Measurements from ENCODE around the gene SLC7A11. TPM values are rescaled to one million over a fixed set of nuclear protein-coding genes. Genes with fewer than 3 reads are reported as not detected.

The SLC7A11 gene
- total RNA-seq, 2 donors from 2014 or later, result 0.99 to 2.6 TPM

- no peak for DNase-seq (ENCODE audit: low spot score)
- H3K4me3 ChIP-seq, result no peak overlapping the region
These were observed 103.4 kb downstream of the SLC7A11 start for GRCh38 chr4:138138774-138139173.

GRCh38 chr4:138135610-138136009, 106.5 kb downstream of the SLC7A11 start:
- H3K9me3 ChIP-seq, result peaks cover 4% of the 10 kb centered on the region
- H3K27ac ChIP-seq, result no peak overlapping the region
- no peak for TF ChIP-seq CTCF (IDR thresholded peaks at IDR 0.05)
- no peaks in the 10 kb centered on the region for H3K4me1 ChIP-seq (ENCODE audit: control insufficient read depth in 1 of 2, low read depth in 2 of 2)
- ATAC-seq (ENCODE audit: insufficient number of reproducible peaks, low FRiP score, low read depth), result no peak
- H3K36me3 ChIP-seq, result no peaks in the 10 kb centered on the region
- H3K27me3 ChIP-seq (replicated peaks; ENCODE audit: insufficient read depth), result no peaks in the 10 kb centered on the region
- H3K4me3 ChIP-seq, result no peak overlapping the region
- DNase-seq (ENCODE audit: low spot score), result no peak

More at GRCh38 chr4:138138774-138139173, 103.4 kb downstream of the SLC7A11 start:
- H3K9me3 ChIP-seq, result no peaks in the 10 kb centered on the region
- H3K27ac ChIP-seq, result no peak overlapping the region
- H3K4me1 ChIP-seq (ENCODE audit: control insufficient read depth in 1 of 2, low read depth in 2 of 2), result no peaks in the 10 kb centered on the region
- TF ChIP-seq CTCF (IDR thresholded peaks at IDR 0.05), result no peak
- ATAC-seq (ENCODE audit: insufficient number of reproducible peaks, low FRiP score, low read depth), result no peak
- no peaks in the 10 kb centered on the region for H3K36me3 ChIP-seq
- no peaks in the 10 kb centered on the region for H3K27me3 ChIP-seq (replicated peaks; ENCODE audit: insufficient read depth)

GRCh38 chr4:138118270-138118669, 123.9 kb downstream of the SLC7A11 start:
- H3K4me3 ChIP-seq, result no peak overlapping the region
- TF ChIP-seq CTCF (IDR thresholded peaks at IDR 0.05), result no peak
- H3K27ac ChIP-seq, result no peak overlapping the region
- no peaks in the 10 kb centered on the region for H3K27me3 ChIP-seq (replicated peaks; ENCODE audit: insufficient read depth)
- H3K36me3 ChIP-seq, result no peaks in the 10 kb centered on the region
- no peak for DNase-seq (ENCODE audit: low spot score)
- peaks cover 6 to 8% of the 10 kb centered on the region in 2 donors for H3K4me1 ChIP-seq (ENCODE audit: control insufficient read depth in 1 of 2, low read depth in 2 of 2)
- no peak for ATAC-seq (ENCODE audit: insufficient number of reproducible peaks, low FRiP score, low read depth)
- H3K9me3 ChIP-seq, result no peaks in the 10 kb centered on the region

- DNase-seq (ENCODE audit: low spot score), result no peak
- H3K9me3 ChIP-seq, result no peaks in the 10 kb centered on the region
- TF ChIP-seq CTCF (IDR thresholded peaks at IDR 0.05), result no peak
- H3K4me3 ChIP-seq, result no peak overlapping the region
- H3K36me3 ChIP-seq, result no peaks in the 10 kb centered on the region
- H3K27me3 ChIP-seq (replicated peaks; ENCODE audit: insufficient read depth), result no peaks in the 10 kb centered on the region
- no peak for ATAC-seq (ENCODE audit: insufficient number of reproducible peaks, low FRiP score, low read depth)
- H3K4me1 ChIP-seq (ENCODE audit: control insufficient read depth in 1 of 2, low read depth in 2 of 2), result peaks cover 6 to 8% of the 10 kb centered on the region in 2 donors
- H3K27ac ChIP-seq, result no peak overlapping the region
These were observed 127.1 kb downstream of the SLC7A11 start for GRCh38 chr4:138115053-138115452.

GRCh38 chr4:138114434-138114833, 127.7 kb downstream of the SLC7A11 start:
- Histone ChIP-seq H3K4me3 (no peak overlapping the region), H3K27ac (no peak overlapping the region), H3K36me3 (no peaks in the 10 kb centered on the region), H3K27me3 (replicated peaks; ENCODE audit: insufficient read depth) (no peaks in the 10 kb centered on the region), H3K4me1 (ENCODE audit: control insufficient read depth in 1 of 2, low read depth in 2 of 2) (peaks cover 6 to 8% of the 10 kb centered on the region in 2 donors), H3K9me3 (no peaks in the 10 kb centered on the region)
- DNase-seq (ENCODE audit: low spot score) (no peak), ATAC-seq (ENCODE audit: insufficient number of reproducible peaks, low FRiP score, low read depth) (no peak)
- no peak for TF ChIP-seq CTCF (IDR thresholded peaks at IDR 0.05)

Measured in thoracic aorta (tissue), 2 donors.